Naive B cell (primary cell): ENCODE measurements around the gene RAB44. TPM values are rescaled to one million over a fixed set of nuclear protein-coding genes. Genes with fewer than 3 reads are reported as not detected.
"Not testable (repeated sequence)": the region's sequence is repeated elsewhere in the genome, so short reads cannot be mapped to it uniquely, and the experiment has no call there.

Experiments used
- ATAC-seq, 2 donors: fragments of 150-1000 bp; cut with Tn5 transposase; 2 replicates each; pipeline ENCODE4 v1.10.0; 2021; ENCODE audit warnings: low read depth in 2 of 2, mild to moderate bottlenecking in 2 of 2, moderate library complexity in 2 of 2
- DNase-seq: peaks from one replicate; pipeline ENCODE4 v3.0.0; 2022
- H3K27ac Mint-ChIP-seq, 6 donors: one replicate each; pipeline ENCODE4 v1.8.0; 2020 to 2022; ENCODE audit warnings: mild to moderate bottlenecking in 6 of 6, mixed read lengths in 6 of 6, moderate library complexity in 5 of 6, inconsistent platforms in 2 of 6
- H3K27me3 Mint-ChIP-seq, 3 donors: one replicate each; pipeline ENCODE4 v1.8.0; 2021 to 2022; ENCODE audit warnings: mixed read lengths in 3 of 3, mild to moderate bottlenecking in 1 of 3
- H3K36me3 Mint-ChIP-seq, 2 donors: one replicate each; pipeline ENCODE4 v1.8.0; 2020 to 2022; ENCODE audit warnings: mixed read lengths in 2 of 2, inconsistent platforms in 1 of 2, mild to moderate bottlenecking in 1 of 2
- H3K4me1 Mint-ChIP-seq, 3 donors: one replicate each; pipeline ENCODE4 v1.8.0; 2020 to 2022; ENCODE audit warnings: mixed read lengths in 3 of 3, inconsistent platforms in 1 of 3, mild to moderate bottlenecking in 1 of 3, moderate library complexity in 1 of 3
- H3K4me3 Mint-ChIP-seq, 8 donors: one replicate each; pipeline ENCODE4 v1.8.0; 2020 to 2022; ENCODE audit warnings: mild to moderate bottlenecking in 8 of 8, mixed read lengths in 8 of 8, moderate library complexity in 8 of 8, inconsistent platforms in 2 of 8
- H3K9me3 Mint-ChIP-seq, 7 donors: one replicate each; pipeline ENCODE4 v1.8.0; 2020 to 2022; ENCODE audit warnings: mixed read lengths in 7 of 7, mild to moderate bottlenecking in 5 of 7, inconsistent platforms in 2 of 7, moderate library complexity in 1 of 7
- polyA plus RNA-seq, 6 donors: library from polyadenylated mRNA; unstranded; fragments of 300-500 nt; fragmentation: Illumina TruSeq; gene quantifications; one replicate each; pipeline ENCODE4 v1.2.3, GENCODE V29; 2021; ENCODE audit warnings: low read depth in 6 of 6

RAB44 gene
- polyA plus RNA-seq, 6 donors from 2014 or later, result not detected

- H3K27ac Mint-ChIP-seq, result peak overlapping the region in 1 of 6 donors; percentile 54
- no peaks in the 10 kb centered on the region for H3K36me3 Mint-ChIP-seq
- peaks cover 0 to 7% (median 0%) of the 10 kb centered on the region in 3 donors for H3K27me3 Mint-ChIP-seq
Observed at GRCh38 chr6:36714511-36714910, 16.9 kb downstream of the RAB44 start.

DNA sequence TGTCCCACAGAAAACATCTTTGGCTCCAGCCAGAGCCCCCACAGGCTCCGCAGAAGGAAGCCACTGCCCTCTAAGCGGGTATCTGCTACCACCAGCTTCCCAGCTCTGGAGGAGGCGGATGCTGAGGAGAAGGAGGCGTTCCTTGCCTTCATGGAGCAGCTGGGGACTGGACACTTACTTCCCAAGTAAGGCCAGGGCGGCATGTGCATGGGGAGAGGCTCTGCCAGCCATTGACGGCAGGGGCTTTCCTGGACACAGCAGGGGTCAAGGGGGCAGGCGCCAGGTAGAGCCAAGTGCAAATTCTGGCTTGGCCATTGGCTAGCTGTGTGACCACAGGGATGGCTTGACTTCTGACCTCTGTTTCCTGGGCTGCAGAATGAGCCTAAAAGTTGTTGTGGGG, 17.8 kb downstream of the RAB44 start:
- no peak overlapping the region for H3K4me3 Mint-ChIP-seq
- H3K36me3 Mint-ChIP-seq, result no peaks in the 10 kb centered on the region
- no peak overlapping the region for H3K27ac Mint-ChIP-seq

More at GRCh38 chr6:36714511-36714910, 16.9 kb downstream of the RAB44 start:
- no peak overlapping the region for H3K4me3 Mint-ChIP-seq
- ATAC-seq (no peak), DNase-seq (no peak)
- H3K4me1 Mint-ChIP-seq, result peaks cover 5 to 12% (median 6%) of the 10 kb centered on the region in 3 donors
- H3K9me3 Mint-ChIP-seq, result peaks cover 0 to 3% (median 0%) of the 10 kb centered on the region in 7 donors

GRCh38 chr6:36716476-36717093, 19.0 kb downstream of the RAB44 start:
- Mint-ChIP-seq H3K4me1 (peaks cover 14 to 26% (median 20%) of the 10 kb centered on the region in 3 donors), H3K36me3 (no peaks in the 10 kb centered on the region), H3K27me3 (peaks cover 0 to 7% (median 0%) of the 10 kb centered on the region in 3 donors), H3K27ac (no peak overlapping the region), H3K4me3 (no peak overlapping the region), H3K9me3 (peaks cover 0 to 4% (median 0%) of the 10 kb centered on the region in 7 donors)
- ATAC-seq (no peak), DNase-seq (no peak)

More for the DNA sequence above, 17.8 kb downstream of the RAB44 start:
- Mint-ChIP-seq H3K4me1 (peaks cover 10 to 20% (median 13%) of the 10 kb centered on the region in 3 donors), H3K9me3 (peaks cover 0 to 4% (median 0%) of the 10 kb centered on the region in 7 donors), H3K27me3 (peaks cover 0 to 7% (median 0%) of the 10 kb centered on the region in 3 donors)
- no peak for DNase-seq
- no peak for ATAC-seq

- peaks cover 0 to 4% (median 0%) of the 10 kb centered on the region in 7 donors for H3K9me3 Mint-ChIP-seq
- no peak overlapping the region for H3K4me3 Mint-ChIP-seq
- H3K27ac Mint-ChIP-seq, result no peak overlapping the region
- no peak for DNase-seq
- peaks cover 14 to 27% (median 23%) of the 10 kb centered on the region in 3 donors for H3K4me1 Mint-ChIP-seq
- ATAC-seq, result no peak
- H3K27me3 Mint-ChIP-seq, result peaks cover 0 to 7% (median 0%) of the 10 kb centered on the region in 3 donors
- H3K36me3 Mint-ChIP-seq, result no peaks in the 10 kb centered on the region
Observed at GRCh38 chr6:36717231-36717825, 19.7 kb downstream of the RAB44 start.

DNA sequence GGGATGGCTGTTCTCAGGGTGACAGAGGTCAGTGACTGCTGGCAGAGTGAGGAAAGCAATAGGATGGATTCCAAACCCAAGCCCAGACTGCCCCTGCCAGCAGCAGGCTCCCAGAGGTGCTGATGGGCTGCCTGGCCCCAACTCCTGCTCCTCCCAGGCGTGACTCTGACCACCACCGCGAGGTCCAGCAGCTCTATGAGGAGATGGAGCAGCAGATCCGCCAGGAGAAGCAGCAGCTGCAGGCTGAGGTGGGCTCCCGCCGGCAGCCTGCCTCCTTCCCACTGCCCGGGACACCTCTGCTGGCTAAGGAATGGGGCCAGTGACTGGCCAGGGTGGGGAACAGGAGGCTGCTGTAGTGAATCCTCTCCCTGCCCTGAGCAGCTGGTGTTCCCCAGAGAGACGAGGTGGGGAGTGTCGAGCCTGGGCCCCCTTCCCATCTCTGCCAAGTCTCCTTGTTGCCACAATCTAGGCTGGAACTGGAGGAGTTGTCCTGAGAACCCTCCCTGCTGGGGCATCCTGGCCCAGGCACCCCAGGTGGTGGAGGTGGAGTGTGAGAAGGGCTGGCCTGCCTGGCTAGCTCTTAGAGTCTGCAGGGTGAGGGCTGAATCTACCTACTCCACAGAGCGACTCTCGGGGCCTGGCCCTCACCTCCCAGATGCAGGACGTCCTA, 20.4 kb downstream of the RAB44 start:
- DNase-seq (no peak), ATAC-seq (no peak)
- Mint-ChIP-seq H3K4me1 (peaks cover 14 to 30% (median 23%) of the 10 kb centered on the region in 3 donors), H3K36me3 (no peaks in the 10 kb centered on the region), H3K27ac (peak overlapping the region in 2 of 6 donors; percentile 51 to 78), H3K27me3 (peaks cover 0 to 7% (median 0%) of the 10 kb centered on the region in 3 donors), H3K4me3 (no peak overlapping the region), H3K9me3 (peaks cover 0 to 4% (median 0%) of the 10 kb centered on the region in 7 donors)

DNA sequence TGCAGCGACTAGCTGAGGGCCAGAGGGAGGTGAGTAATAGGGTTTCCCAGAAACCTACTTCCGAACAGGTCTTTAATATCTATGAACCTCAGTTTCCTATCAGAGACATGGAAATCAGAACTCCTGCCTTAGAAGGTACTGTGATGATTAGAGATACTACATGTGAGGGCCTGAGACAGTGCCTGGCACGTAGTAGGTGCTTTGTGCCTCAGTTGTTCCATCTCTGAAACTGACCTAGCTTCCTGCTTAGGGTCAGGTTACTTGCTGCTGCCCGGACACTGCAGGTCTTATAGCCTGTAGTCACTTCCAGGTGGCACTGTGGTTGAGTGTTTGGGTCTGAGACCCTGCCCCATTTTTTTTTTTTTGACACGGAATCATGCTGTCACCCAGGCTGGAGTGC, 20.9 kb downstream of the RAB44 start:
- Mint-ChIP-seq H3K4me1 (peaks cover 14 to 30% (median 23%) of the 10 kb centered on the region in 3 donors), H3K9me3 (peaks cover 0 to 4% (median 0%) of the 10 kb centered on the region in 7 donors), H3K36me3 (no peaks in the 10 kb centered on the region), H3K4me3 (no peak overlapping the region), H3K27ac (peak overlapping the region in 3 of 6 donors; percentile 20 to 78 (median 51)), H3K27me3 (peaks cover 0 to 7% (median 0%) of the 10 kb centered on the region in 3 donors)
- DNase-seq (no peak), ATAC-seq (no peak)

DNA sequence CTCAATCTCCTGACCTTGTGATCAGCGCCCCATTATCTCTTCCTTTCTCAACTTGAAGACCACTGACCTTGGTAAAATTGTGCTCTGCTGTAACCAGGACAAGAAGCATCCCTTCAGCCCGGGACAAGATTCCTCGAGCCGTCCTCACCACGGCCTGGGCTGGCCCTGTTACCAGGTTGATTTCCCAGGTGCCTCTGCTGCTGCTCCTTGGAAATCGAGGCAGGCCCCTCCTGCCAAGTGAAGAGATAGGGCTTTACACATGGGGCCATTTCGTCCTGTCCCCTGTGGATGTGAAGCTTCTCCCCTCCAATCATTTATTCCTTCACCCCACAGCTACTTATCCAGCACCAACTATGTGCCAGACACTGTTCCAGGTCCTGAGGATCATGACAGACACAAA, 21.5 kb downstream of the RAB44 start:
- no peaks in the 10 kb centered on the region for H3K36me3 Mint-ChIP-seq
- ATAC-seq, result no peak
- DNase-seq, result no peak
- H3K4me1 Mint-ChIP-seq, result peaks cover 14 to 31% (median 24%) of the 10 kb centered on the region in 3 donors
- no peak overlapping the region for H3K4me3 Mint-ChIP-seq
- peak overlapping the region in 4 of 6 donors; percentile 41 to 81 (median 52) for H3K27ac Mint-ChIP-seq
- peaks cover 0 to 7% (median 0%) of the 10 kb centered on the region in 3 donors for H3K27me3 Mint-ChIP-seq
- peaks cover 0 to 4% (median 0%) of the 10 kb centered on the region in 7 donors for H3K9me3 Mint-ChIP-seq

- no peaks in the 10 kb centered on the region for H3K36me3 Mint-ChIP-seq
- H3K4me3 Mint-ChIP-seq, result peak overlapping the region in 1 of 8 donors; percentile 6
- peaks cover 27 to 44% (median 38%) of the 10 kb centered on the region in 3 donors for H3K4me1 Mint-ChIP-seq
- peaks cover 0 to 7% (median 0%) of the 10 kb centered on the region in 3 donors for H3K27me3 Mint-ChIP-seq
- H3K9me3 Mint-ChIP-seq, result peaks cover 0 to 4% (median 0%) of the 10 kb centered on the region in 7 donors
- ATAC-seq (peak; percentile 50 to 67), DNase-seq (no peak)
- H3K27ac Mint-ChIP-seq, result peak overlapping the region in 4 of 6 donors; percentile 5 to 92 (median 43)
Observed at GRCh38 chr6:36720251-36721141, 22.9 kb downstream of the RAB44 start.

DNA sequence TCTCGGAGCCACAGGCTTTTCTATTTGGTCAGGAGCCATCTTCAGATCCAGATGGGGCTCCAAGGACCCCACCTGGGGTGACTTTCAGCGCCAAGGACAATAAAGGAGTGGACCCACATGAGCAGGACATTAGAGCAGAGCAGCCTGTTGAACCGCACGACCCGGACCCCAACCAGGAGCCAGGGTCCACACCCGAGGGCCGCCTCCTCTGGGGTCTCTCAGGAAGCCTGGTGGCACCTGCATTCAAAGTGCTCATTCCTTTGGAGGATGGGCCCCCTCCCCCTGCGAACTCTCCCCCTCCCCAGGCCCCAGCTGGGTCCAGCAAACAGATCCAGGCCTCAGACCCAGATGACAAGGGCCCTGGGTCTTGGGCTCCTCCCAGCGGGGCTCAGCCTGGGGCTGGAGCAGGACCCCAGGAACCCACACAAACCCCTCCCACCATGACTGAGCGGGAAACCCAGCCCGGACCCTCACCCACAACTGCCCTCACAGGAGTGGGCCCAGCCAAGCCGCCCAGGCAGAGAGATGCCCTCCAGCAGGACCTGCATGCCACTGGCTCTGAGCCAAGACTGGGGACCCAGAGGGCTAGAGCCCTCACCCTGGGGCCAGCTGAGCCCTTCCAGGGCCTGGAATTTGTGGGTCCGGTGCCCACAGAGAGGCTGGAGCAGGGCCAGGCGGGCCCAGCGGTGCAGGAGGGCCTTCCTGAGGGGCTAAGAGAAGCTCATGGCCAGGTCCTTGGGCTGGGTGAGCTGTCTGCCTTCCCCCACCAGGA, 23.9 kb downstream of the RAB44 start:
- Mint-ChIP-seq H3K4me3 (no peak overlapping the region), H3K4me1 (peaks cover 33 to 55% (median 48%) of the 10 kb centered on the region in 3 donors), H3K27ac (peak overlapping the region in 1 of 6 donors; percentile 74), H3K9me3 (peaks cover 0 to 4% (median 0%) of the 10 kb centered on the region in 7 donors), H3K36me3 (no peaks in the 10 kb centered on the region), H3K27me3 (peaks cover 0 to 7% (median 0%) of the 10 kb centered on the region in 3 donors)
- ATAC-seq, result no peak
- DNase-seq, result no peak

GRCh38 chr6:36722365-36722764, 24.7 kb downstream of the RAB44 start:
- DNase-seq, result no peak
- Mint-ChIP-seq H3K27ac (peak overlapping the region in 2 of 6 donors; percentile 46 to 51), H3K4me1 (peaks cover 33 to 60% (median 57%) of the 10 kb centered on the region in 3 donors), H3K36me3 (no peaks in the 10 kb centered on the region), H3K4me3 (no peak overlapping the region), H3K9me3 (peaks cover 0 to 4% (median 0%) of the 10 kb centered on the region in 7 donors), H3K27me3 (peaks cover 0 to 5% (median 0%) of the 10 kb centered on the region in 3 donors)
- no peak for ATAC-seq

GRCh38 chr6:36722879-36723278, 25.3 kb downstream of the RAB44 start:
- DNase-seq, result no peak
- no peak for ATAC-seq
- Mint-ChIP-seq H3K9me3 (peaks cover 0 to 4% (median 0%) of the 10 kb centered on the region in 7 donors), H3K27ac (no peak overlapping the region), H3K4me1 (peaks cover 37 to 62% (median 61%) of the 10 kb centered on the region in 3 donors), H3K27me3 (no peaks in the 10 kb centered on the region), H3K36me3 (peaks cover 0 to 3% of the 10 kb centered on the region in 2 donors), H3K4me3 (no peak overlapping the region)

- DNase-seq, H3K9me3 Mint-ChIP-seq, H3K36me3 Mint-ChIP-seq, H3K27me3 Mint-ChIP-seq, ATAC-seq, H3K4me3 Mint-ChIP-seq: not testable (repeated sequence)
- H3K27ac Mint-ChIP-seq, result peak overlapping the region in 1 of 6 donors; percentile 63
- peaks cover 45 to 70% (median 70%) of the 10 kb centered on the region in 3 donors for H3K4me1 Mint-ChIP-seq
Observed at GRCh38 chr6:36723992-36724391, 26.4 kb downstream of the RAB44 start.
